GM23338 (cell line): ENCODE results near the gene TRIM56. TPM values are rescaled to one million over a fixed set of nuclear protein-coding genes. Genes with fewer than 3 reads are reported as not detected.

ENCODE experiments used
- ATAC-seq: fragments of 200-7000 bp; cut with Tn5 transposase; 3 replicates; pipeline ENCODE4 v1.9.1; 2020
- DNase-seq: peaks from one replicate; pipeline ENCODE4 v3.0.0-alpha.2; 2015; ENCODE audit warnings: low spot score
- H2AFZ ChIP-seq: fragments of 200-600 bp; sonication (generic); 2 replicates; pipeline ENCODE4 v1.8.0; 2016; ENCODE audit warnings: antibody characterized with exemption, mild to moderate bottlenecking, moderate library complexity
- H3F3A ChIP-seq: fragments of 200-600 bp; sonication (generic); replicated peaks from 2 replicates; pipeline ENCODE4 v1.8.0; 2017; ENCODE audit warnings: antibody characterized with exemption, mixed run types, low read depth
- H3K27ac ChIP-seq: fragments of 200-600 bp; sonication (generic); 2 replicates; pipeline ENCODE4 v1.6.1; 2016; ENCODE audit warnings: low read depth
- H3K27me3 ChIP-seq: fragments of 200-600 bp; sonication (generic); 2 replicates; pipeline ENCODE4 v1.8.0; 2016; ENCODE audit warnings: mild to moderate bottlenecking, mixed run types, moderate library complexity; ENCODE audit not compliant: insufficient read depth
- H3K36me3 ChIP-seq: fragments of 200-600 bp; sonication (generic); 2 replicates; pipeline ENCODE4 v1.8.0; 2016; ENCODE audit warnings: mild to moderate bottlenecking; ENCODE audit not compliant: insufficient read depth
- H3K4me1 ChIP-seq: fragments of 200-600 bp; sonication (generic); 2 replicates; pipeline ENCODE4 v1.8.0; 2016; ENCODE audit warnings: mild to moderate bottlenecking, moderate library complexity; ENCODE audit not compliant: insufficient read depth
- H3K4me2 ChIP-seq: fragments of 200-600 bp; sonication (generic); 2 replicates; pipeline ENCODE4 v1.7.1; 2017; ENCODE audit warnings: mixed run types
- H3K4me3 ChIP-seq: fragments of 200-600 bp; sonication (generic); 2 replicates; pipeline ENCODE4 v1.6.1; 2016; ENCODE audit warnings: mixed run types
- H3K79me2 ChIP-seq: fragments of 200-600 bp; sonication (generic); replicated peaks from 2 replicates; pipeline ENCODE4 v1.8.0; 2017; ENCODE audit warnings: mild to moderate bottlenecking; ENCODE audit not compliant: insufficient read depth
- H3K9me2 ChIP-seq: fragments of 200-600 bp; sonication (generic); 2 replicates; pipeline ENCODE4 v1.8.0; 2017; ENCODE audit not compliant: insufficient read depth
- H4K20me1 ChIP-seq: fragments of 200-600 bp; sonication (generic); replicated peaks from 2 replicates; pipeline ENCODE4 v1.8.0; 2017; ENCODE audit warnings: mild to moderate bottlenecking; ENCODE audit not compliant: insufficient read depth
- H3K27ac Mint-ChIP-seq: 2 replicates; pipeline ENCODE4 v1.8.0; 2020; ENCODE audit warnings: inconsistent platforms, mild to moderate bottlenecking, moderate library complexity, mixed read lengths
- H3K27me3 Mint-ChIP-seq: 3 replicates; pipeline ENCODE4 v1.8.0; 2022; ENCODE audit warnings: low read depth, mild to moderate bottlenecking, moderate library complexity, mixed read lengths, inconsistent platforms; ENCODE audit not compliant: insufficient read depth, poor library complexity
- H3K36me3 Mint-ChIP-seq: 3 replicates; pipeline ENCODE4 v1.8.0; 2021; ENCODE audit warnings: low read depth, mild to moderate bottlenecking, inconsistent platforms, moderate library complexity, mixed read lengths
- H3K4me1 Mint-ChIP-seq: 3 replicates; pipeline ENCODE4 v1.8.0; 2020; ENCODE audit warnings: mild to moderate bottlenecking, inconsistent platforms, mixed read lengths
- H3K4me3 Mint-ChIP-seq: 3 replicates; pipeline ENCODE4 v1.8.0; 2021; ENCODE audit warnings: moderate library complexity, mild to moderate bottlenecking, inconsistent platforms, mixed read lengths
- H3K9me3 Mint-ChIP-seq: 3 replicates; pipeline ENCODE4 v1.8.0; 2020; ENCODE audit warnings: moderate library complexity, mild to moderate bottlenecking, inconsistent platforms, mixed read lengths
- CREB1 ChIP-seq: fragments of 250-450 bp; sonication (Bioruptor Pico); IDR thresholded peaks from 2 replicates; pipeline ENCODE4 v1.5.0; 2020; ENCODE audit warnings: low read depth, mild to moderate bottlenecking, moderate library complexity
- CTCF ChIP-seq, 2 experiments: fragments of 200-600 bp in 1 of 2; sonication (generic) in 1 of 2; conservative IDR thresholded peaks; 2 replicates each; pipeline versions ENCODE4 v1.5.1 to v1.6.1; 2016 to 2017; ENCODE audit warnings: antibody characterized with exemption in 2 of 2, low read depth in 2 of 2, mild to moderate bottlenecking in 2 of 2, moderate library complexity in 1 of 2
- ETS1 ChIP-seq: IDR thresholded peaks from 2 replicates; pipeline ENCODE4 v1.6.1; 2016; ENCODE audit warnings: antibody characterized with exemption
- EZH2 ChIP-seq: fragments of 200-600 bp; sonication (generic); IDR thresholded peaks from one replicate; pipeline ENCODE4 v1.8.0; 2017; ENCODE audit warnings: antibody characterized with exemption, mild to moderate bottlenecking, low read depth; ENCODE audit not compliant: unreplicated experiment
- EZH2phosphoT487 ChIP-seq: fragments of 200-600 bp; sonication (generic); IDR thresholded peaks from one replicate; pipeline ENCODE4 v1.8.1; 2018; ENCODE audit warnings: antibody characterized with exemption; ENCODE audit not compliant: unreplicated experiment
- JUNB ChIP-seq: IDR thresholded peaks from one replicate; pipeline ENCODE4 v1.6.1; 2016; ENCODE audit warnings: antibody characterized with exemption; ENCODE audit not compliant: unreplicated experiment
- NANOG ChIP-seq: IDR thresholded peaks from 2 replicates; pipeline ENCODE4 v1.6.1; 2016; ENCODE audit warnings: antibody characterized with exemption, borderline replicate concordance
- POLR2AphosphoS5 ChIP-seq: IDR thresholded peaks from 2 replicates; pipeline ENCODE4 v1.6.1; 2016; ENCODE audit warnings: antibody characterized with exemption, low read depth
- REST ChIP-seq: IDR thresholded peaks from one replicate; pipeline ENCODE4 v1.6.1; 2018; ENCODE audit warnings: antibody characterized with exemption; ENCODE audit not compliant: unreplicated experiment
- STAT1 ChIP-seq: IDR thresholded peaks from one replicate; pipeline ENCODE4 v1.6.1; 2016; ENCODE audit warnings: antibody characterized with exemption; ENCODE audit not compliant: unreplicated experiment
- ZNF114 ChIP-seq: fragments of 250-450 bp; sonication (Bioruptor Pico); IDR thresholded peaks from 2 replicates; pipeline ENCODE4 v1.5.0; 2020; ENCODE audit warnings: mild to moderate bottlenecking, moderate library complexity
- ZNF331 ChIP-seq: fragments of 250-450 bp; sonication (Bioruptor Pico); IDR thresholded peaks from 2 replicates; pipeline ENCODE4 v1.5.0; 2020; ENCODE audit warnings: low read depth, mild to moderate bottlenecking, moderate library complexity
- ZNF462 ChIP-seq: fragments of 250-450 bp; sonication (Bioruptor Pico); IDR thresholded peaks from 2 replicates; pipeline ENCODE4 v1.5.0; 2020; ENCODE audit warnings: mild to moderate bottlenecking, moderate library complexity
- polyA plus RNA-seq: library from polyadenylated mRNA; unstranded; fragments of >200 nt; fragmentation: Nextera tagmentation; extraction: Ambion mirVana; gene quantifications from 2 replicates; pipeline ENCODE4 v1.2.1, GENCODE V29; 2016
- total RNA-seq: library from RNA; depleted of rRNA; stranded (reverse); fragments of >200 nt; shearing (Covaris generic); gene quantifications from 2 replicates; pipeline ENCODE4 v1.2.3, GENCODE V29; 2014

TRIM56 gene
- total and polyA plus RNA-seq, 2 experiments from 2014 or later, result 10.0 to 15.7 TPM

GRCh38 chr7:101087334-101088068, 2.2 kb downstream of the TRIM56 start:
- H2AFZ ChIP-seq, result no peak overlapping the region
- H3K4me1 Mint-ChIP-seq, result peaks cover 13% of the 10 kb centered on the region
- H3K9me2 ChIP-seq, result no peaks in the 10 kb centered on the region
- no peaks in the 10 kb centered on the region for H3K36me3 ChIP-seq
- no peaks in the 10 kb centered on the region for H3K27me3 ChIP-seq
- no peak overlapping the region for H3K27ac ChIP-seq
- H3K4me3 ChIP-seq, result no peak overlapping the region
- peaks cover 19% of the 10 kb centered on the region for H3K9me3 Mint-ChIP-seq
- peaks cover 38% of the 10 kb centered on the region for H3K36me3 Mint-ChIP-seq
- peaks cover 8% of the 10 kb centered on the region for H3K4me1 ChIP-seq
- peaks cover 9% of the 10 kb centered on the region for H3K27me3 Mint-ChIP-seq
- H3K4me3 Mint-ChIP-seq, result no peak overlapping the region
- H3K4me2 ChIP-seq, result no peak overlapping the region
- no peak for TF ChIP-seq JUNB
- TF ChIP-seq ZNF331 (CRISPR knock-in tag), result no peak
- no peak for TF ChIP-seq ZNF114 (CRISPR knock-in tag)
- no peak for TF ChIP-seq STAT1
- no peak for TF ChIP-seq NANOG
- TF ChIP-seq ZNF462 (CRISPR knock-in tag), result no peak
- no peak for TF ChIP-seq REST
- no peak for TF ChIP-seq EZH2
- no peak for TF ChIP-seq CTCF (conservative IDR thresholded peaks at IDR 0.05; ENCODE audit: low read depth in 2 of 2)
- no peak for TF ChIP-seq POLR2AphosphoS5
- no peak for TF ChIP-seq EZH2phosphoT487
- no peak for TF ChIP-seq CREB1
- no peak for TF ChIP-seq ETS1
- DNase-seq (no peak), ATAC-seq (no peak)
- no peak overlapping the region for H3K27ac Mint-ChIP-seq
- no peaks in the 10 kb centered on the region for H4K20me1 ChIP-seq
- peaks cover 11% of the 10 kb centered on the region; the same call in 1 of the 2 replicates for H3F3A ChIP-seq
- no peaks in the 10 kb centered on the region for H3K79me2 ChIP-seq
